PFSK-1 (cell line): ENCODE measurements around the gene PDE4B.

Experiments used
- FOXP2 ChIP-seq: optimal IDR thresholded peaks from 2 replicates; pipeline ENCODE3; 2011; ENCODE audit warnings: borderline replicate concordance, control low read depth, inconsistent platforms; ENCODE audit not compliant: insufficient read depth; ENCODE audit errors: extremely low read length, extremely low read depth
- POLR2AphosphoS5 ChIP-seq: IDR thresholded peaks from 2 replicates; pipeline ENCODE4 v1.6.1; 2012; ENCODE audit warnings: low read depth, mild to moderate bottlenecking, control low read depth, low read length, moderate library complexity

GRCh38 chr1:65958561-65959350, 166.1 kb downstream of the PDE4B start:
- TF ChIP-seq FOXP2 (no peak), POLR2AphosphoS5 (no peak)
